GM12872 (cell line): ENCODE measurements around the gene CELSR3.

Source experiments
- TF ChIP-seq, protein P1 (sequence below): IDR thresholded peaks from 3 replicates; pipeline ENCODE4 v1.5.1; 2011; ENCODE audit warnings: low read depth, mild to moderate bottlenecking, low read length, moderate library complexity; ENCODE audit not compliant: insufficient read depth

CELSR3 gene

DNA sequence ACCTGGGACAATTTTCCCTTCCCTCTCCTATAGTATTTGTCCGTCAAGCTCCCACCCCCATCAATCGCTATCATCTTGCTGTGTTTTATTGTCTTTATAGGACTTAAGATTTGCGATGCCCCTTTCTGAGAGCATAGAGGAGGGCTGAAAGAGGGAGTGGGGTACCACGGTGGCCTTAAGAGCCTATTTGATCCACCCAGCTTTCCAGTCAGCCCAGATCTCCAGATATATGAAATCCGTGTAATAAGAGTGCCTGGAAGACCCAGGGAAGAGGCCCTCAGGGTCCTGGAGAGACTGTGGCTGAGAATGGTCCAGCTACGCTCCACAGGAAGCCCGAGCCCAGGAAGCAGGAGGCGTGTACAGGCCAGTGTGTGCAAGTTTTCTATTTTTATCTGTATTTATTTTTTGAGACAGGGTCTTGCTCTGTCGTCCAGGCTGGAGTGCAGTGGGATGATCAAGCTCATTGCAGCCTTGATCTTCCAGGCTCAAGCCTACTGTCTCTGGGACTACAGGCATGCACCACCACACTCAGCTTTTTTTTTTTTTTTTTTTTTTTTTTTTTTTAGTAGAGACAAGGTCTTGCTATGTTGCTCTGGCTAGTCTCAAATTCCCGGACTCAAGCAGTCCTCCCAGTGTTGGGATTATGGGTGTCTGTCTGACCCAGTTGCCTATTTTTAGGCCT is 24.0 kb upstream of the CELSR3 start:
- TF ChIP-seq, protein P1, sequence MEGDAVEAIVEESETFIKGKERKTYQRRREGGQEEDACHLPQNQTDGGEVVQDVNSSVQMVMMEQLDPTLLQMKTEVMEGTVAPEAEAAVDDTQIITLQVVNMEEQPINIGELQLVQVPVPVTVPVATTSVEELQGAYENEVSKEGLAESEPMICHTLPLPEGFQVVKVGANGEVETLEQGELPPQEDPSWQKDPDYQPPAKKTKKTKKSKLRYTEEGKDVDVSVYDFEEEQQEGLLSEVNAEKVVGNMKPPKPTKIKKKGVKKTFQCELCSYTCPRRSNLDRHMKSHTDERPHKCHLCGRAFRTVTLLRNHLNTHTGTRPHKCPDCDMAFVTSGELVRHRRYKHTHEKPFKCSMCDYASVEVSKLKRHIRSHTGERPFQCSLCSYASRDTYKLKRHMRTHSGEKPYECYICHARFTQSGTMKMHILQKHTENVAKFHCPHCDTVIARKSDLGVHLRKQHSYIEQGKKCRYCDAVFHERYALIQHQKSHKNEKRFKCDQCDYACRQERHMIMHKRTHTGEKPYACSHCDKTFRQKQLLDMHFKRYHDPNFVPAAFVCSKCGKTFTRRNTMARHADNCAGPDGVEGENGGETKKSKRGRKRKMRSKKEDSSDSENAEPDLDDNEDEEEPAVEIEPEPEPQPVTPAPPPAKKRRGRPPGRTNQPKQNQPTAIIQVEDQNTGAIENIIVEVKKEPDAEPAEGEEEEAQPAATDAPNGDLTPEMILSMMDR: 0 out of 3 replicates have a peak, but pooled peaks have one; percentile 2

DNA sequence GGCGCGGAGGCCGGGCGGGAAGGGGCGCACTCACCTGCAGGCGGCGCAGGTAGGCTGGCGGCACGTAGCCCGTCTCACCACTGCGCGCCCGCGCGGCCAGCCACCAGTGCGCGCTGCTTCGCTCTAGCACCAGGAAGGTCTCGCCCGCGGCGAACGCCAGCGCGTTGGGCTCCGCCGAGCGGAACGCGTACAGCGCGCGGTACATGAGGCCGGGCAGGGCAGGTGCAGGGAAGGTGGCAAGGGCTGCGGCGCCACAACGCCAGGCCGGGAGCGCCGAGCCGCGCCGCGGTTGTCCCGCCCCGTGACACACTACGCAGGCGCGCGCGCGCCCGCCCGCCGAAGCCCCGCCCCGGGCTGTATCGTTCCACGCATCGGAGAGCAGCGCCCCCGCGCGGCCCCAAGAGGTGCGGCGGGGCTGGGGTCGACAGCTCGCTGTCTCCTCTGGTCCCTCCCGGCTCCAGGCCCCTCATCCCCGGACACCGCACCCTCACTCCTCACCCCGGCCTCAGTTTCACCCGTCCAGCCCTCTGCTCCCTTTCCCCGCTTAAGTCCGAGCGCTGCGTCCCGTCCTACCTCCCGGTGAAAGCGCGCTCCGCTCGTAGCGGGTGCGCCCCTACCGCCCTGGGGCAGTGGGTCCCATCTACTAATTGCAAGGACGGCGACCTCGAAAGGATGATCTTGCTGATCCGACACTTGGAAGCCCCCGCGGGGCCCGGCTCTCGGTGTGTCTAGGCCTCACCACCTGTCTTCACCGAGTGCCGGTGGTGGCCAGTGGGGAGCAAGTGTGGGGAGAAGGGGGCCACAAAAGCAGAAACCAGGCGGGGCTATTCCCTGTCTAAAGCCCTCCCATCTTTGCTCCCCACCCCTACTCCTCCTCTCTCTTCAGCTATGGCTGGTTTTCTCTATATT is 23.2 kb upstream of the CELSR3 start, which contains the start of gene NCKIPSD:
Gene NCKIPSD (minus strand): TSS at position 313 of the 909 bp plus-strand sequence. CDS start 108 bp downstream, at position 205.
- TF ChIP-seq, protein P1: peak; percentile 77

DNA sequence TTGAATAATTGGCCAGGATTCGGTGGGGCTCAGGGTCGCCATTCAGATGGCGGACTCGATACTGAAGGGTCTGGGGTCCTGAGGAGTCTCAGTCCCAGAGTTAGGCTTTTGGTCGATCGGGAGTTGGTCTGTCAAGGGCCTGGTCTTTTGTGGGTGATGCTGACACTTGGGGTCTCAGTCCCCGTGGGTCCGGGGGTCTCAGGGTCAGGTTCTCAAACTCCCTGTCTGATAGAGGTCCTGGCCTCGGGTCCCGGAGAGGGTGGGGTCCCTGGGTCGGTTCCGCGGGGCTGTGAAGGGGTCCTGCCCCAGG is 22.6 kb upstream of the CELSR3 start:
- TF ChIP-seq, protein P1: no peak

DNA sequence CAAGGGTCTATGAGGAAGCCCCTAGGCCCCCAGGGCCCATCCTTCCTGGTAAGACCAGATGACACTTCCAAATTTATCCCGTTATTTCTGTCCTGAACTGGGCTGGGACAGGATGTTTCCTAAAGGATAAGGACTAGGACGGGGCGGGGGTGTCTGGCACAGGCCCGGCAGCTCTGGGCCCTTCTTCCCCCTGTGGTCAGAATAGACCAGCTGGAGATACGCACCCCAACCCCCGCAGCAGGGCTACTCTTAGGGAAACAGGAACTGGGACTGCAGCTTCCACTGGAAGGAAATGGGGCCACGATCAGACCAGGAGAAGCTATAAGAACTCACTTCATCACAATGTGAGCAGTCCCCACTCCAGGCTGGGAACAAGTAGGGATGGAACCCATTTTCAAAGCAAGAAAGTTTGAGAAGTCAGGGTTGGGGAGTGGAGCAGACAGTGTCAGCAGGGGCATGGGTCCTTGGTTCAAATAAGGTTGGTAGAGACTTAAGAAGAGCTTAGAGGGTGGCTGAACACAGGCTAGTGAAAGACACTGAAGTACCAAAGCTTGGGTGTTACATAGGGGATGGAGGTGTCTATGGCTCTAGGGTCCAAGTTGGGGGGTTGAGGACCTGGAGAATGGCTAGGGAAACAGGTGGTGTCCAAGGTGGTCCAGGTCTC is 21.9 kb upstream of the CELSR3 start:
- TF ChIP-seq, protein P1: no peak

DNA sequence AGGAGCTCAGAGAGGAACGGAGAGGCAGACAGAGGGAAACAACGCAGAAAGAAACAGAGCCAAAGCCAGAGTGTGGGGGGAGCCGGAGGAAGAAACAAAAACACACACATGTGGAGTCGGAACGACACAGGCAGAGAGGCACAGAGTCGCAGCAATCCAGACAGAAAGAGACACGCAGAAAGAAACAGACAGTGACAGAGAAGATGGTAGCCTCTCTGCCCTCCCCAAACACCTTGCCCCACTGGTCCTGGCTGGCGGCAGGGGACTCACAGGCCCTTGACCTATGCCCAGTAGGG is 21.3 kb upstream of the CELSR3 start:
- TF ChIP-seq, protein P1: no peak

DNA sequence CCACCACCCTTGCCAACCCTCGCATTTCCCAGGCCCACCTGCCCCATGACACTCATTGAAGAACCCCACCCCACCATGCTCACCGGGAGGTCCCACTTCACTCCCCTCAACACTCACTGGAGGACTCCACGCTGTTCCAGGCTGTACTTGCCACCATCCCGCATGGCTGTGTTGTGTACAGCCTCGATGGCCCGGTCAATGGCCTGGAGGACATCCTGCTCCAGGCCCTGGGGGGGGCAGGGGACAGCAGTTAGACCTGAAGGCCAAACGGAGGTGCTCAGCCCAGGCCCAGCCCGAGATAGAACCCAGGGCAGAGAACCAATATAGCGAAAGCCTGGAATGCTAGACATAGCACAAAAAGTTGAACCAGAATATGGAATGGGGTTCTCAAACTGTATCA is 20.1 kb upstream of the CELSR3 start:
- TF ChIP-seq, protein P1: no peak

DNA sequence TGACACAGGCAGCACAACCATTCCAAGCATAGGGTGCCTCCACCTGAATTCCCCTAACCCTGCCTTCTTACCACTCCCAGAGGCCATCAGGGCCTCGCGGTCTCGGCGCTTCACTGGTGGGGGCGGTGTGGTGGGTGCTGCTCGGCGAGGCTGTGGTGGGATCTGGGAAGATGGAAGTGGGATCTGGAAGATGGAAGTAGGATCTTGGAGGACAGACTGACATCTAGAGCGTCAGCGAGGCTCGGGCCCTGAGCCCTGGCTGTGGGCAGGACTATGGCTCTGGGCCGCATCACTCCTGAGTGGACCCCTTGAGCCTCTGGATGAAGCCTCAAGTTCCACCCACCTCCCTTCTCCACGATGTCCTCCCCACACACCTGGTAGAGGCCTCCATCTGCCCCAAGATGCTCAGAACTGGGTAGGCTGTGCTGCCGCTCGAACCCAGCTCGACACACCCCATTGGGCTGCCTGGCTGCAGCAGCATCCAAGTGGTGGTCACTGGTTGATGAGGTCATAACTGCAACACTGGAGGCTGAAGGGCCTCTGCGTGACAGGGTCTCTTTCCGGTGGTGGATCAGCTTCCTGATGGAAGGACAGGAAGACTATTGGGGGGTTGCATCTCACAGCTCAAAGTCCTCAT is 19.4 kb upstream of the CELSR3 start:
- TF ChIP-seq, protein P1: no peak
